SU-DHL-6 (cell line): ENCODE results near the gene NDUFA12.
"Not testable (repeated sequence)": the region's sequence is repeated elsewhere in the genome, so short reads cannot be mapped to it uniquely, and the experiment has no call there.

Experiments
- H2AFZ ChIP-seq: fragments of 200-600 bp; sonication (generic); 2 replicates; pipeline ENCODE4 v1.6.1; 2014; ENCODE audit warnings: low read depth, mild to moderate bottlenecking, moderate library complexity, mixed read lengths, antibody characterized with exemption, low read length; ENCODE audit not compliant: severe bottlenecking
- H3F3A ChIP-seq: fragments of 200-600 bp; shearing (Covaris generic); 2 replicates; pipeline ENCODE4 v1.6.0; 2016; ENCODE audit warnings: antibody characterized with exemption, mild to moderate bottlenecking; ENCODE audit not compliant: insufficient read depth
- H3K27ac ChIP-seq: fragments of 200-600 bp; sonication (generic); 2 replicates; pipeline ENCODE4 v1.5.1; 2016; ENCODE audit warnings: low read depth, mild to moderate bottlenecking, low read length, moderate library complexity, mixed read lengths
- H3K27me3 ChIP-seq: fragments of 200-600 bp; sonication (generic), shearing (Covaris generic); 2 replicates; pipeline ENCODE4 v1.6.0; 2014; ENCODE audit warnings: mild to moderate bottlenecking, low read length
- H3K36me3 ChIP-seq: fragments of 200-600 bp; sonication (generic); 2 replicates; pipeline ENCODE4 v1.6.1; 2014; ENCODE audit warnings: mild to moderate bottlenecking, low read length, mixed read lengths
- H3K4me2 ChIP-seq: fragments of 300-600, 200-600 bp; shearing (Covaris generic), sonication (generic); 2 replicates; pipeline ENCODE4 v1.6.0; 2014; ENCODE audit warnings: low read length, low read depth, mild to moderate bottlenecking; ENCODE audit not compliant: poor library complexity, severe bottlenecking
- H3K4me3 ChIP-seq: fragments of 200-600 bp; sonication (generic); 2 replicates; pipeline ENCODE4 v1.5.1; 2014; ENCODE audit warnings: antibody characterized with exemption, low read length, mild to moderate bottlenecking, mixed read lengths; ENCODE audit not compliant: insufficient read depth, poor library complexity, severe bottlenecking
- H3K79me2 ChIP-seq: fragments of 200-600 bp; sonication (generic); 2 replicates; pipeline ENCODE4 v1.6.1; 2014; ENCODE audit warnings: mild to moderate bottlenecking, low read length, moderate library complexity; ENCODE audit not compliant: insufficient read depth
- H3K9ac ChIP-seq: fragments of 200-600 bp; sonication (generic); 2 replicates; pipeline ENCODE4 v1.7.0; 2014; ENCODE audit warnings: mild to moderate bottlenecking, low read length
- H3K9me2 ChIP-seq: fragments of 200-600 bp; sonication (generic); replicated peaks from 2 replicates; pipeline ENCODE4 v1.6.1; 2014; ENCODE audit warnings: low read length; ENCODE audit not compliant: insufficient read depth
- H3K9me3 ChIP-seq: fragments of 200-600 bp; sonication (generic); 2 replicates; pipeline ENCODE4 v1.6.1; 2014; ENCODE audit warnings: low read length, mixed read lengths; ENCODE audit not compliant: insufficient read depth
- H4K20me1 ChIP-seq: fragments of 200-600 bp; sonication (generic); 2 replicates; pipeline ENCODE4 v1.6.1; 2014; ENCODE audit warnings: low read depth, mild to moderate bottlenecking, antibody characterized with exemption, low read length, moderate library complexity, mixed read lengths
- EZH2phosphoT487 ChIP-seq: fragments of 200-600 bp; sonication (generic), shearing (Covaris generic); conservative IDR thresholded peaks from 2 replicates; pipeline ENCODE4 v1.6.1; 2018; ENCODE audit warnings: mild to moderate bottlenecking, antibody characterized with exemption, low read length, moderate library complexity, mixed read lengths
- TF ChIP-seq, protein P1 (sequence below): fragments of 200-600 bp; sonication (generic); IDR thresholded peaks from one replicate; pipeline ENCODE4 v1.5.1; 2017; ENCODE audit warnings: antibody characterized with exemption, mild to moderate bottlenecking, low read length, moderate library complexity; ENCODE audit not compliant: insufficient read depth, poor library complexity, severe bottlenecking

NDUFA12 gene

DNA sequence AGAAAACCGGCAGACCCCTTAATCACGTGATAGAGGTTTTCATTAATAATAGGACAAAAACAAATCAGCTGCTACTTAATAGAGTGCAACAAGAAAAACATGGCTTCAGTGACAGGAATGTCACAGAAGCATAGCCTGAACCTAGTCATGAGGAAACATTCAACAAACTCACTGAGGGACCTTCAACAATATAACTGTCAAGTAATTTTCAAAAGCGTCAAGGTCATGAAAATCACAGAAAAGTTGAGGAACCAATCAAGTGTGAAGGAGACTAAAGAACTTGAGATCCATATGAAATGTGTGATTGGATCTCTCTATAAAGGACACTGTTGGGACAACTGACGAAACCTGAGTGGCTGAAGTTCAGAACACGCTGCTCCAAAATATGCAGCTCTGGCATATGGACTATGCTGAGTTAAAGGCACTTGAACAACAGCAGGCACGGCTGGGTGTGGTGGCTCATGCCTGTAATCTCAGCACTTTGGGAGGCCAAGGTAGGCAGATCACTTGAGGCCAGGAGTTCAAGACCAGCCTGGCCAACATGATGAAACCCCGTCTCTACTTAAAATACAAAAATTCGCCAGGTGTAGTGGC lies 16.3 kb downstream of the NDUFA12 start:
- H3K79me2 ChIP-seq, result no peaks in the 10 kb centered on the region
- H3K9me2 ChIP-seq, result no peaks in the 10 kb centered on the region
- no peak for TF ChIP-seq EZH2phosphoT487
- TF ChIP-seq, protein P1, sequence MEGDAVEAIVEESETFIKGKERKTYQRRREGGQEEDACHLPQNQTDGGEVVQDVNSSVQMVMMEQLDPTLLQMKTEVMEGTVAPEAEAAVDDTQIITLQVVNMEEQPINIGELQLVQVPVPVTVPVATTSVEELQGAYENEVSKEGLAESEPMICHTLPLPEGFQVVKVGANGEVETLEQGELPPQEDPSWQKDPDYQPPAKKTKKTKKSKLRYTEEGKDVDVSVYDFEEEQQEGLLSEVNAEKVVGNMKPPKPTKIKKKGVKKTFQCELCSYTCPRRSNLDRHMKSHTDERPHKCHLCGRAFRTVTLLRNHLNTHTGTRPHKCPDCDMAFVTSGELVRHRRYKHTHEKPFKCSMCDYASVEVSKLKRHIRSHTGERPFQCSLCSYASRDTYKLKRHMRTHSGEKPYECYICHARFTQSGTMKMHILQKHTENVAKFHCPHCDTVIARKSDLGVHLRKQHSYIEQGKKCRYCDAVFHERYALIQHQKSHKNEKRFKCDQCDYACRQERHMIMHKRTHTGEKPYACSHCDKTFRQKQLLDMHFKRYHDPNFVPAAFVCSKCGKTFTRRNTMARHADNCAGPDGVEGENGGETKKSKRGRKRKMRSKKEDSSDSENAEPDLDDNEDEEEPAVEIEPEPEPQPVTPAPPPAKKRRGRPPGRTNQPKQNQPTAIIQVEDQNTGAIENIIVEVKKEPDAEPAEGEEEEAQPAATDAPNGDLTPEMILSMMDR, result no peak

DNA sequence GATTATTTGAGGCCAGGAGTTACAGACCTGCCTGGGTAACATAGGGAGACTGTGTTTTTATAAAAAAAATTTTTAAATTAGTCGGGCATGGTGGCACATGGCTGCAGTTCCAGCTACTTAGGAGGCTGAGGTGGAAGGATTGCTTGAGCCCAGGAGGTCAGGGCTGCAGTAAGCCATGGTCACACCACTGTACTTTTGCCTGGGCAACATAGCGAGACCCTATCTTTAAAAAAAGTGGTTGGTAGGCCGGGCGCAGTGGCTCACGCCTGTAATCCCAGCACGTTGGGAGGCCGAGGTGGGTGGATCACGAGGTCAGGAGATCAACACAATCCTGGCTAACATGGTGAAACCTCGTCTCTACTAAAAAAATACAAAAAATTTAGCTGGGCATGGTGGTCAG lies 18.4 kb downstream of the NDUFA12 start:
- not testable (repeated sequence) for H4K20me1 ChIP-seq, H3F3A ChIP-seq, H3K27ac ChIP-seq, H2AFZ ChIP-seq, H3K4me3 ChIP-seq, H3K79me2 ChIP-seq, H3K27me3 ChIP-seq, H3K36me3 ChIP-seq, H3K4me2 ChIP-seq, H3K9me2 ChIP-seq, H3K9ac ChIP-seq, H3K9me3 ChIP-seq

More for the DNA sequence above, 16.3 kb downstream of the NDUFA12 start:
- H3K4me2 ChIP-seq, result no peak overlapping the region
- H2AFZ ChIP-seq, result no peak overlapping the region
- H3K9me3 ChIP-seq, result no peaks in the 10 kb centered on the region
- no peaks in the 10 kb centered on the region for H3F3A ChIP-seq
- no peak overlapping the region for H3K9ac ChIP-seq
- H3K36me3 ChIP-seq, result 0 out of 2 replicates have a peak, but pooled peaks cover 2% of the 10 kb centered on the region
- H3K27ac ChIP-seq, result no peak overlapping the region
- 0 out of 2 replicates have a peak, but pooled peaks cover 3% of the 10 kb centered on the region for H4K20me1 ChIP-seq
- no peaks in the 10 kb centered on the region for H3K27me3 ChIP-seq
- H3K4me3 ChIP-seq, result no peak overlapping the region

DNA sequence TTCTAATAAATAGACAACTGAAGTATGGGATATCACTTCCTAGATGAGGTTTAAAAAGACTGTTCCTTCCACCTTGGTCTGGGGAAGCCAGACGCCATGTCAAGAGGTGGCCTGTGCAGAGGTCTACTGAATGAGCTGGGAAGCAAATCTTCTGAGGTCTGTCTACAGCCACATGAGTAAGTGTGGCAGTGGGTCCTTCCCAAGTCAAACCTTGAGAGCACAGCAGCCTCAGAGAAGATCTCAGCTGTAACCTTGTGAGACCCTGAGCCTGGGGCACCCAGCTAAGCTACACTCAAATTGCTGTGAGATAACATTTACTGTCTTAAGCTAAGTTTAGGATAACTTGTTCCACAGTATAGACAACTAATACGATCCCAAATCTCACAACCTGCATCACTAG lies 20.2 kb downstream of the NDUFA12 start:
- no peak overlapping the region for H3K4me3 ChIP-seq
- H3K9me3 ChIP-seq, result no peaks in the 10 kb centered on the region
- H3F3A ChIP-seq, result no peaks in the 10 kb centered on the region
- 0 out of 2 replicates have a peak, but pooled peaks cover 6% of the 10 kb centered on the region for H3K79me2 ChIP-seq
- H3K9me2 ChIP-seq, result no peaks in the 10 kb centered on the region
- no peak overlapping the region for H3K27ac ChIP-seq
- H3K9ac ChIP-seq, result no peak overlapping the region
- no peaks in the 10 kb centered on the region for H3K27me3 ChIP-seq
- H3K4me2 ChIP-seq, result no peak overlapping the region
- no peaks in the 10 kb centered on the region for H3K36me3 ChIP-seq
- TF ChIP-seq, protein P1, result no peak
- no peak for TF ChIP-seq EZH2phosphoT487
- 0 out of 2 replicates have a peak, but pooled peaks cover 3% of the 10 kb centered on the region for H4K20me1 ChIP-seq
- no peak overlapping the region for H2AFZ ChIP-seq

DNA sequence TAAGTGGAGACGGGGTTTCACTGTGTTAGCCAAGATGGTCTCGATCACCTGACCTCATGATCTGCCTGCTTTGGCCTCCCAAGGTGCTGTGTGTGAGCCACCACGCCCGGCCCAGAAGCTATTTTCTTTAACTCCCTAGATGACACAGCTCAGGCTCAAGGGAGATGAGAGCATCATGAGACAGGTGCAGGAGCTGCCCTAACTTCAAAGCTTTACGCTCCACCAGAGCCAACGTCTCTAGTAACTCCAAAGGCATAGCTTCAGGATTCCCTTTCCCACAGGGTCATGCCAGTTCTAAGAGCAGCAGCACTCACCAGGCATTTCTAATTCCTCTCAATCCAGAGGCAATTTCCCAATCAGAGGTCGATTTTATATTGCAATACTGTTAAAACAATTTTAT lies 21.0 kb downstream of the NDUFA12 start:
- H3K9ac ChIP-seq, result no peak overlapping the region
- H4K20me1 ChIP-seq, result no peaks in the 10 kb centered on the region
- H3K9me2 ChIP-seq, result no peaks in the 10 kb centered on the region
- no peaks in the 10 kb centered on the region for H3K9me3 ChIP-seq
- H3K36me3 ChIP-seq, result no peaks in the 10 kb centered on the region
- TF ChIP-seq, protein P1, result no peak
- TF ChIP-seq EZH2phosphoT487, result no peak
- H3K79me2 ChIP-seq, result peaks cover 6% of the 10 kb centered on the region; the same call in 1 of the 2 replicates
- H2AFZ ChIP-seq, result no peak overlapping the region
- H3K4me3 ChIP-seq, result no peak overlapping the region
- no peaks in the 10 kb centered on the region for H3K27me3 ChIP-seq
- H3K27ac ChIP-seq, result no peak overlapping the region
- no peaks in the 10 kb centered on the region for H3F3A ChIP-seq
- no peak overlapping the region for H3K4me2 ChIP-seq
